Measurements from ENCODE around the gene BANK1. TPM values are rescaled to one million over a fixed set of nuclear protein-coding genes. Genes with fewer than 3 reads are reported as not detected.
A peak's percentile ranks its signal among the peaks of the same experiment; 100 is the strongest.

The BANK1 gene, protein sequence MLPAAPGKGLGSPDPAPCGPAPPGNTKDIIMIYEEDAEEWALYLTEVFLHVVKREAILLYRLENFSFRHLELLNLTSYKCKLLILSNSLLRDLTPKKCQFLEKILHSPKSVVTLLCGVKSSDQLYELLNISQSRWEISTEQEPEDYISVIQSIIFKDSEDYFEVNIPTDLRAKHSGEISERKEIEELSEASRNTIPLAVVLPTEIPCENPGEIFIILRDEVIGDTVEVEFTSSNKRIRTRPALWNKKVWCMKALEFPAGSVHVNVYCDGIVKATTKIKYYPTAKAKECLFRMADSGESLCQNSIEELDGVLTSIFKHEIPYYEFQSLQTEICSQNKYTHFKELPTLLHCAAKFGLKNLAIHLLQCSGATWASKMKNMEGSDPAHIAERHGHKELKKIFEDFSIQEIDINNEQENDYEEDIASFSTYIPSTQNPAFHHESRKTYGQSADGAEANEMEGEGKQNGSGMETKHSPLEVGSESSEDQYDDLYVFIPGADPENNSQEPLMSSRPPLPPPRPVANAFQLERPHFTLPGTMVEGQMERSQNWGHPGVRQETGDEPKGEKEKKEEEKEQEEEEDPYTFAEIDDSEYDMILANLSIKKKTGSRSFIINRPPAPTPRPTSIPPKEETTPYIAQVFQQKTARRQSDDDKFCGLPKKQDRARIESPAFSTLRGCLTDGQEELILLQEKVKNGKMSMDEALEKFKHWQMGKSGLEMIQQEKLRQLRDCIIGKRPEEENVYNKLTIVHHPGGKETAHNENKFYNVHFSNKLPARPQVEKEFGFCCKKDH
- polyA plus RNA-seq (2013, experiment 1 of 2) = 3.2 TPM
- 2.6 TPM for polyA plus RNA-seq (2013, experiment 2 of 2)

DNA sequence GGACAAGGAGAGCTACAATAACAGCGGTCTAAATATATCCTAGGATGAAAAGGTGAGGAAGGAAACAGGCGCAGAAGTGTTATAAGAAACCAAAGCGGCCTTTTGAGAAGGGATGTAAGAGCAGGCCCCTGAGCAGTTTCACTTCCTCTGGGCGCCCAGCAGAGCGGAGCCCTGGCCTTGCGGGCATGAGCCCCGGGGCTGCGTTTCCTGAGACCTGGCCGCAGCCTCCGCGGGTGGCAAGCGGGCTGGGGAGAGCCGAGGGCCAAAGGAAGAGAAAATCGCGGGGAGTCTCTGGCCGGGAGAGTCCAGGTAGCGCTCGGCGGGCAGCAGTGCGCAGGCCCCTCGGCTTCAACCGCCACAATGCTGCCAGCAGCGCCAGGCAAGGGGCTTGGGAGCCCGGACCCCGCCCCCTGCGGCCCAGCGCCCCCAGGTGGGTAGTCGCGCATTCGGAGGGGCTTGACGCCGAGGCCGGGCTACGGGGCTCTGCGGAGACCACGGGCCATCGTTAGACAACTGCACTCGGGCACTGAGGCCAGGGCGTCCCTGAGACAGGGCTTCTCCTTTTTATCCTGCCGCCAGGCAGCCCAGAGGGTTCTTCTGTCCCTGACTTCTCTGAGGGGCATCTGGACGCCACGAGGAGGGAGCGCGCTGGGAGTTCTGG lies at the start of gene BANK1:
BANK1 (plus strand) TSS at position 210 of the 661 bp plus-strand sequence; CDS start at position 361, 151 bp downstream.
- Histone ChIP-seq H3K18ac (ENCODE audit: low read depth in 1 of 2, low read length in 2 of 2) (peak within 1 kb of the TSS; percentile 85 to 96), H2BK15ac (ENCODE audit: low read depth, poor library complexity, severe bottlenecking) (peak within 1 kb of the TSS; percentile 44), H3K4me3 (ENCODE audit: insufficient read depth in 1 of 2, low read depth in 1 of 2, low read length in 2 of 2) (peak within 1 kb of the TSS; percentile 59 to 73), H4K8ac (ENCODE audit: low read length) (peak within 1 kb of the TSS; percentile 77), H3K14ac (ENCODE audit: low read length in 2 of 2) (peak within 1 kb of the TSS; percentile 11 to 62), H2BK120ac (ENCODE audit: low read depth, low read length) (peak within 1 kb of the TSS; percentile 95), H2BK12ac (ENCODE audit: low read length in 2 of 2) (peak within 1 kb of the TSS; percentile 54 to 92), H3K4me2 (ENCODE audit: low read length, poor library complexity, severe bottlenecking) (peak within 1 kb of the TSS; percentile 91), H3K4me1 (ENCODE audit: control insufficient read depth, insufficient read depth, low read depth, low read length) (peaks cover 4% of the 10 kb centered on the region), H2BK5ac (ENCODE audit: low read depth, low read length, poor library complexity, severe bottlenecking) (peak within 1 kb of the TSS; percentile 79), H3K9ac (ENCODE audit: low read length) (peak within 1 kb of the TSS; percentile 83), H3K36me3 (ENCODE audit: control insufficient read depth in 1 of 2, insufficient read depth in 2 of 2, low read depth in 1 of 2, low read length in 2 of 2) (no peaks in the 10 kb centered on the region), H3K27ac (ENCODE audit: low read length, poor library complexity, severe bottlenecking) (no peak within 1 kb of the TSS), H3K79me1 (replicated peaks; ENCODE audit: low read length, poor library complexity, severe bottlenecking) (no peaks in the 10 kb centered on the region), H3K9me3 (ENCODE audit: control insufficient read depth, low read length) (no peaks in the 10 kb centered on the region), H3K27me3 (ENCODE audit: control insufficient read depth in 1 of 2, insufficient read depth in 1 of 2, low read length in 2 of 2) (no peaks in the 10 kb centered on the region), H3K23ac (ENCODE audit: low read length in 2 of 2) (peak within 1 kb of the TSS in 1 of 2 experiments; percentile 8), H2AK5ac (ENCODE audit: low read length, severe bottlenecking) (no peak within 1 kb of the TSS), H2AFZ (ENCODE audit: low read depth, low read length) (peak within 1 kb of the TSS; percentile 88), H3K4ac (ENCODE audit: low read depth in 1 of 2, low read length in 2 of 2) (peak within 1 kb of the TSS in 1 of 2 experiments; percentile 91), H4K91ac (ENCODE audit: low read length) (peak within 1 kb of the TSS; percentile 52)
- under 1% methylated on average over 44 of the region's 44 CpGs for WGBS
- DNase-seq = peak; percentile 65

DNA sequence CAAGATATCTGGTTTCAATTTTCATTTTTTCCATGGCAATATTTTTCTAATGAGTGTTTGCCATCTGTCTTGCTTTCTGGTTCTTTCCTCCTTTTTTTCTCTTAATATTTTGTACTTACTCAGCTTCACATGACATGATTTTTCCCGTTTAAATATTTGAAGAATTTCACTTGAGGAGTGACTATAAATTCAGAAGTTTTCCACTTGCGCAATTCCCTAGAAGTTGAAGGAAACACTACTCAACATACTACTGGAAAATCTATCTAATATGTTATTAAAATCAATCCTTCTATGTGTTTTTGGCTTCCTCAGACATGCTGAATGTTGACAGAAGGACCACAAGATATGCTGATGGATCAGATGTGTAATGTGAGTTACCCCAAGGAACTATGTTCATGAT lies 36.8 kb upstream of the BANK1 start:
- Histone ChIP-seq H3K9me3 (ENCODE audit: control insufficient read depth, low read length) (no peaks in the 10 kb centered on the region), H3K4me1 (ENCODE audit: control insufficient read depth, insufficient read depth, low read depth, low read length) (no peaks in the 10 kb centered on the region), H3K4me2 (ENCODE audit: low read length, poor library complexity, severe bottlenecking) (no peak overlapping the region), H2BK12ac (ENCODE audit: low read length in 2 of 2) (no peak overlapping the region), H2BK120ac (ENCODE audit: low read depth, low read length) (no peak overlapping the region), H3K27me3 (ENCODE audit: control insufficient read depth in 1 of 2, insufficient read depth in 1 of 2, low read length in 2 of 2) (no peaks in the 10 kb centered on the region), H4K91ac (ENCODE audit: low read length) (no peak overlapping the region), H3K36me3 (ENCODE audit: control insufficient read depth in 1 of 2, insufficient read depth in 2 of 2, low read depth in 1 of 2, low read length in 2 of 2) (no peaks in the 10 kb centered on the region), H3K79me1 (replicated peaks; ENCODE audit: low read length, poor library complexity, severe bottlenecking) (no peaks in the 10 kb centered on the region), H3K27ac (ENCODE audit: low read length, poor library complexity, severe bottlenecking) (no peak overlapping the region), H2BK5ac (ENCODE audit: low read depth, low read length, poor library complexity, severe bottlenecking) (no peak overlapping the region), H3K18ac (ENCODE audit: low read depth in 1 of 2, low read length in 2 of 2) (no peak overlapping the region), H2AFZ (ENCODE audit: low read depth, low read length) (no peak overlapping the region), H3K4ac (ENCODE audit: low read depth in 1 of 2, low read length in 2 of 2) (no peak overlapping the region), H3K14ac (ENCODE audit: low read length in 2 of 2) (no peak overlapping the region), H3K23ac (ENCODE audit: low read length in 2 of 2) (no peak overlapping the region), H2AK5ac (ENCODE audit: low read length, severe bottlenecking) (no peak overlapping the region), H3K9ac (ENCODE audit: low read length) (peak overlapping the region; percentile 70), H4K8ac (ENCODE audit: low read length) (no peak overlapping the region), H2BK15ac (ENCODE audit: low read depth, poor library complexity, severe bottlenecking) (no peak overlapping the region), H3K4me3 (ENCODE audit: insufficient read depth in 1 of 2, low read depth in 1 of 2, low read length in 2 of 2) (no peak overlapping the region)
- DNase-seq = peak; percentile 56
- no CpG with 5 or more reads among the region's 2 CpGs for WGBS

DNA sequence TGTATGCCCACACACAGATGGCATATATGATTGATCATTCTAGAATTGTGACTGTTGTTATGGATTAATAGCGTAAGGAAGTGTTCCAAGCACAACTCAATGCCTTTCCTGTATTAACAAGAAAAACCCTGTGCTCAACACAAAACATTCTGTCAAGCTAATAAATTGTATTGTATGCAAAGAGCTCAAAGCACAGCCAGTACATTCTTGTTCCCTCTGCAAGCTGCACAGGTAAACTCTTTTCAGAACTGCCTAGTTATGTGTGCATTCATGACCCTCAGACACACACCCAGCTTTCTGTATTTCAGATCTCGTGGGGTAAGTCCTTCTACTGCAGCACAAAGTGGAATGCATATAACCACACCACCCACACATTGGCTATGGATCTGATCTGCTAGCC lies 34.3 kb upstream of the BANK1 start:
- H4K91ac ChIP-seq (ENCODE audit: low read length) = no peak overlapping the region
- H2BK120ac ChIP-seq (ENCODE audit: low read depth, low read length) = no peak overlapping the region
- H3K27ac ChIP-seq (ENCODE audit: low read length, poor library complexity, severe bottlenecking) = no peak overlapping the region
- no peaks in the 10 kb centered on the region for H3K79me1 ChIP-seq (replicated peaks; ENCODE audit: low read length, poor library complexity, severe bottlenecking)
- no peak overlapping the region for H3K4ac ChIP-seq (ENCODE audit: low read depth in 1 of 2, low read length in 2 of 2)
- H3K27me3 ChIP-seq (ENCODE audit: control insufficient read depth in 1 of 2, insufficient read depth in 1 of 2, low read length in 2 of 2) = no peaks in the 10 kb centered on the region
- H3K18ac ChIP-seq (ENCODE audit: low read depth in 1 of 2, low read length in 2 of 2) = no peak overlapping the region
- H3K9ac ChIP-seq (ENCODE audit: low read length) = no peak overlapping the region
- H2AK5ac ChIP-seq (ENCODE audit: low read length, severe bottlenecking) = no peak overlapping the region
- H2AFZ ChIP-seq (ENCODE audit: low read depth, low read length) = no peak overlapping the region
- H3K14ac ChIP-seq (ENCODE audit: low read length in 2 of 2) = no peak overlapping the region
- H3K23ac ChIP-seq (ENCODE audit: low read length in 2 of 2) = no peak overlapping the region
- H2BK12ac ChIP-seq (ENCODE audit: low read length in 2 of 2) = no peak overlapping the region
- no peak overlapping the region for H3K4me2 ChIP-seq (ENCODE audit: low read length, poor library complexity, severe bottlenecking)
- no peaks in the 10 kb centered on the region for H3K4me1 ChIP-seq (ENCODE audit: control insufficient read depth, insufficient read depth, low read depth, low read length)
- H2BK15ac ChIP-seq (ENCODE audit: low read depth, poor library complexity, severe bottlenecking) = no peak overlapping the region
- DNase-seq = no peak
- no peaks in the 10 kb centered on the region for H3K9me3 ChIP-seq (ENCODE audit: control insufficient read depth, low read length)
- 27% methylated on average over 2 of the region's 2 CpGs for WGBS
- no peaks in the 10 kb centered on the region for H3K36me3 ChIP-seq (ENCODE audit: control insufficient read depth in 1 of 2, insufficient read depth in 2 of 2, low read depth in 1 of 2, low read length in 2 of 2)
- H2BK5ac ChIP-seq (ENCODE audit: low read depth, low read length, poor library complexity, severe bottlenecking) = no peak overlapping the region
- H3K4me3 ChIP-seq (ENCODE audit: insufficient read depth in 1 of 2, low read depth in 1 of 2, low read length in 2 of 2) = no peak overlapping the region
- H4K8ac ChIP-seq (ENCODE audit: low read length) = no peak overlapping the region

All from mesenchymal stem cell (in vitro differentiated cells and primary cell).